ENCODE data around the gene CBX7.

Gene CBX7

DNA sequence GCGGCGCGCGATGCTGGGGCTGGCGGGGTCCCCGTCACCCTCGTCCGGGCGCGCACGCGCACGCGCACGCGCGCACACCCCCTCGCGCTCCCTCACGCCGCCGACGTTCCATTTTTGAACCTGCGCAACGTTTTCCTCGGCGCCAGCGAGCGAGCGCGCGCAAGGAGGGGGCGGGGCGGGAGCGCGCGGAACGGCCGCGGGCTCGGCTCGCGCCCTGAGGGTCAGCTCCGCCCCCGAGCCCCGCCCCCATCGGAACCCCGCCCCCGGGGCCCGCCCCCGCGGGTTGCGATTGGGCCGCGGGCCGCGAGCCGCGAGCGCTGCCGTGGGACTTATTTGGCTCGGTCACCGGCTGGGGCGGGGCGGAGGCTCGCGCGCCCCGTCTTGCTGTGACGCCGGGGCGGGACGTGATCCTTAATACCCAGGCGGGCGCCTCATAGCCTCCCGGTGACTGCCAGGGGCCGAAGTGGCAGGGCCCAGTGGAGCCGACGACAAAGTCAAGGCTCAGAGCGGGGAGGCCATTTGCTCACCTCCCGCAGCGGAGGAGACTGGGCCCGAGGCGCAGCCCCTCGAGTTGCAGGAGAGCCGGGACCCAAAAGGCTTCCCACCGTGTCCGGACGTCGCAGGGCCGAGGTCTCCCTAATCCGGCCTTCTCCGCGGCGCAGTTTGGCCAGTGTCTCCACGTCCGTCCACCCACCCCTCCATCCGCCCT is at the start of gene CBX7:
CBX7 (minus strand) TSS at position 170 of the 709 bp plus-strand sequence. CDS start 236 bp downstream, outside the sequence.
- DNase-seq = peak; percentile 79

DNA sequence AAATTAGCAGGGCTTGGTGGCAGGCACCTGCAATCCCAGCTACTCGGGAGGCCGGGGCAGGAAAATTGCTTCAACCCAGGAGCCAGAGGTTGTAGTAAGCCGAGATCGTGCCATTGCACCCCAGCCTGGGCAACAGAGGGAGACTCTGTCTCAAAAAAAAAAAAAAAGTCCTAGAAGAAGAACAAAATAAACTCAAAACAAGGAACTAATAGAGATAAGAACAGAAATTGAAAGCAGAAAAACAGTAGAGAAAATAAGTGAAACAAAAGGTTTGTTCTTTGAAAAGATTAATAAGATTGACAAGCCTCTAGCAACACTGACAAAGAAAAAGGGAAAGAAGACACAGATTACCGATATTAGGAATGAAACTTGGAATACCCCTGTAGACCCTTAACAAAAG is 45.1 kb upstream of the CBX7 start:
- no peak for DNase-seq

DNA sequence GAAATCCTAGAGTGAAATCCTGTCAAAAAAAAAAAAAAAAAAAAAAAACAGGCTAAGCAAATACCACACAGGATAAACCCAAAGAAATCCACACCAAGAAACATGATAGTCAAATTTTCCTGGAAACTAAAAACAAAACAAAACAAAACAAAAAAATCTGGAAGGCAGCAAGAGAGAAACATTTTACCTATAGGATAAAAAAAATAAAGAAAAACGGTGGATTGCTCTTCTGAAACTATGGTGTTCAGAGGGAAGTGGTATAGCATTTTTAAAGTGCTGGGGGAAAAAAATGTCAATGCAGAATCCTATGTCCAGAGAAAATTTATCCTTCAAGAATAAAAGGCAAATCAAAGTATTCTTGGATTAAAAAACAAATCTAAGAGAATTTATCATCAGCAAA is 41.6 kb upstream of the CBX7 start:
- no peak for DNase-seq

DNA sequence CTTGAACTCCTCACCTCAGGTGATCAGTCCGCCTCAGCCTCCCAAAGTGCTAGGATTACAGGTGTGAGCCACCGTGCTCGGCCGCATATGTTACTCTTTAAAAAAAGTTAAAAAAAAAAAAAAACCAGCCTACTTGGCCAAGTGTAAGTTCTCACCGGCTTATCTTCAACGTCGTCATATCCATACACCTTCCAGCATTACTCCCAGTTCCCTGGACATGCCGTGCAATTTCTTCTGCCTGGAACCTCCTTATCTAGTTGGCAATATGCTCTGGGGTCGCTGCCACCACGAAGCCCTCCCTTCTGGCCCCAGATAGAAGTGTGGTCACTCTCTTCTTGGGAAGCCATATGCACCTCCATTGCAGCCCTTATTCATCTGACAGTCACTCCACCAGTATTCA is 36.3 kb upstream of the CBX7 start:
- DNase-seq = no peak

DNA sequence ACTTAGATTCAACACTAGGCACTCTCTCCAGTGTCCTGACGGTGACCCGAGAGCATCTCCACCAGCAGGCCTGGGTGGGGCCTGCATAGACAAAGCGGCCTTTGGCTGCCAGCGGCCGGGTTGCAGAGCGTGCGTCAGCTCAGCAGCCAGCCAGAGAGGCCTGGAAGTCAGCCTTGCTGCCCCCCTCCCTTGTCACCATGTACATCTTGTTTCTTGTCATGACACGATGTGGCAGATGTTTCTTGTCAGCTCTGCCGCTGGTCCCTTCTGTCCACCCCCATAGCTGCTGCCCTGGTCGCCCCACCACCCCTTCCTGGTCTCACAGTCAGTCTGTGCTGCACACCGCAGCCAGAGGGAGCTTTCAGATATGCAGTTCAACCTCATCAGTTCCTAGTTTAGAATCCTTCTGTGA is 33.1 kb upstream of the CBX7 start:
- DNase-seq = no peak

DNA sequence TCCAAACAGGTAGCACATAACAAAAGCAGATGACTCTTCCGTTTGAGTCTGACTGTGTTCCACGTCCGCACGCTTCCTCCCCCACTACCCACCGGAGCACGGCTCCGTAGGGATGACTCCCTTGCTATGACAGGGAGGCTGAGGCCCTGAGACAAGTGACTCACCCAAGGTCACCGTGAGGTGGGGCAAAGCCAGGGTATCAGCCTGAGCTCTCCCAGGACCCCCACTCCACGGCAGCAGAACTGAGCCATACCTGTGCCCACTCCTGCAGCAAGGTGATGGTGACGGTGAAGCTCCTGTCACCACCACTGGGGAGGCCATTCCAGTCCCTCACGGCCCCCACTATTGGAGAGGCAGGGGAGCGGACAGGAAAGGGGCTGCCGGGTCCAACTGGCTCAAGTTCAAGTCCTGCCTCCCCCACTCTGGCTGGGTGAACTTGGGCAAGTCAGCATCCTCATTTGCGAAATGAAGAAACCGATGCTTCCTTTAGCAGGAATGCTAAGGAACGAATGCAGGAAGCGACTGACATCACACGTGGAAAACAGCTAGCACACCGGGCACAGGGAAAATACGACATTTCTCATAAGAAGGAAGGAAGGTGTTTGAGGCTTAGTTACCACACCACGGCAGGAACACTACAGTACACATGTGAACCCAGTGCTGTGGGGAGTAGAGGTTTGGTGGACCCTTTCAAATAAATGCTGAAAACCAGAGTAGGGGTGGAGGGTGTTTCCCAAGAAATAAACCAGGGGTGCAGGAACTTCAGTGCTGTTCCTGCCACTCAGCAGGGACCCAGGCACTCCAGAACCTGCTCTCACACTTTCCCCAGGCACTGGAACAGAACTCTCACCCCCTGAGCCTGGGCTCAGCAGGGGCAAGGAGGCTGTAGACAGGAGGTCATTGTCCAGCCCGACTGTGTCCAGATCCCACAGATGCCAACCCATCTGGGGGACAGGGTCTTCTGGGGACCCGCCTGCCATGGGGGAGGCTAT is 32.4 kb upstream of the CBX7 start:
- no peak for DNase-seq

DNA sequence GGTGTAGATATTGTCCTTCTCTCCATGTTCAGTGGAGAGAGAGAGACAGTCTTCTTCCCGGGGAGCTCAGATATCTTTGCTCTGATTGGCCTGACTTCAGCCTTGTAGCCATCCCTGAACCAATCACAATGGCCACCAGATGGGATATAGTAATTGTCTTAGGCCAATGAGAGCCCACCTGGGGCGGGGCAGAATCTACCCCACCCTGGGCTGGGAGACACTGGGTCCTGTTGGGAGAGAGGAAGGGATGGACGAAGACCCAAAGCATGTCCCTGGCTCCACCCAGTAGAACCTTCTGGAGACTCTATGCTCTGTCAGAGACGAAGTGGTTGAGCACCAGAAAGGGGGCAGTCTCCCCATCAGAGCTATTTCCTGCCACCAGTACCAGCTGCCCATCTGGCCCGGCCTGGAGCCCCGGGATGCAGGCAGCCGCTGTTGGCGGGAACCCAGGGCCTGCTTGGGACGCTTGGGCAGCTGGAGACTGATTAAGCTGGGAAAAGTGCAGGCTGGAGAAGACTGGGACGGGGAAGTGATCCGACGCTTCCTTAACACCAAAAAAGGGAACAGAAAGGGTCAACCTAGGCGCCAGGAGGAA is 31.6 kb upstream of the CBX7 start:
- peak; percentile 37 for DNase-seq

DNA sequence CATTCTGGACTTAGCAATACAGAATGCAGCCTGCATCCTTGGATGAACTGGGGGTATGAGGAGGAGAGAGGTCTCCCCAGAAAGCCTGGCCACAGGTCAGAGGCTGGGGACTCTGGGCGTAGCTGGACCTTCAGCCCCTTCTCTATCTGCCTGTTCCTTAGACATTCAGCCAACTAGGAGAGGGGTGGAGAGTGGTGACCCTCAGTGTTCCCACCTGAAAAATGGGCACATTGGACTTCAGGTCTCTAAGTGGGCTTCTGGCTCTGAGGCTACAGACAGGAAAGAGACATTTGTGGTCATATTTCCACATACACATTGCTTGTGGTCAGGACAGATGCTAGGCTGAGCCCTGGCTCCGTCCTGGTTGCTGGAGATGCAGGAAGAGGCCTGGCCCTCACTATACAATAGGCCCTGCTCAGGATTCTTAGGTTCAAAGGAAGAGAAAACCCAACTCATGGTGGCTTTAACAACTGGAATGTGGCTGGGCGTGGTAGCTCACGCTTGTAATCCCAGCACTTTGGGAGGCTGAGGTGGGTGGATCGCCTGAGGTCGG is 30.1 kb upstream of the CBX7 start:
- peak; percentile 45 for DNase-seq

DNA sequence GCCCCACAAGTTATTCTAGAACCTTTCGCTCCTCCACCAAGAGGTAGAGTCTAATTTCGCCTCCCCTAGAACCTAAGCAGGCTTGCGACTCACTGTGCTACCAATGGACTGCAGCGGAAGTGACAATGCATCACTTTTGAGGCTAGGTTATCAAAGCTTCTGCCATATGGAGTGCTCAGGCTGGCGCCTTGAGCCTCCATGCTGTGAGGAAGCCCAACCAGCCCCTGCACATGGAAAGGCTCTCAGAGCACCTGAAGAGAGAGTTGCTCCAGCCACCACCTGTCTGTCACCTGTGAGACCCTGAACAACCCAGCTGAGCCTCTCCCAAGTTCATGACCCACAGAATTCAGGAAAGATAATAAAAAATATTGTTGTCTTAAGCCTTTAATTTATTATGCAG is 29.3 kb upstream of the CBX7 start:
- no peak for DNase-seq

DNA sequence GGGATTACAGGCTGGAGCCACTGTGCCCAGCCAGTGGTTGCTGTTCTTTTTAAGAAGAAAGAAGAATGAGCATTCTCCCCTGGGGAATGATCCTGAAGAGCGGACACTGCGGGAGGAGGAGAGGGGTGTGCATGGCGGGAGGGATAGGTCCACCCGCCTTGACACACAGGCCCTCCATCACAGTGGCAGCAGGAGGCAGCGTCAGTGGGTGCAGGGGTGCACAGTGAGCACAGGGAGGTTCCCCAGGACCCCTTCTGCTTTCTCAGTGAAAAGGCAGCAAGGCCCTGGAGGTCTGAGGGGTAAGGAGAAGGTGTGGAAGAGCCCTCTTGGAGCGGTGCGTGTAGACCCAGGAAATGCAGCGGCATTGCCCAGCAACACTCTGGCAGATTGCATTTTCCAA is 28.9 kb upstream of the CBX7 start:
- no peak for DNase-seq

DNA sequence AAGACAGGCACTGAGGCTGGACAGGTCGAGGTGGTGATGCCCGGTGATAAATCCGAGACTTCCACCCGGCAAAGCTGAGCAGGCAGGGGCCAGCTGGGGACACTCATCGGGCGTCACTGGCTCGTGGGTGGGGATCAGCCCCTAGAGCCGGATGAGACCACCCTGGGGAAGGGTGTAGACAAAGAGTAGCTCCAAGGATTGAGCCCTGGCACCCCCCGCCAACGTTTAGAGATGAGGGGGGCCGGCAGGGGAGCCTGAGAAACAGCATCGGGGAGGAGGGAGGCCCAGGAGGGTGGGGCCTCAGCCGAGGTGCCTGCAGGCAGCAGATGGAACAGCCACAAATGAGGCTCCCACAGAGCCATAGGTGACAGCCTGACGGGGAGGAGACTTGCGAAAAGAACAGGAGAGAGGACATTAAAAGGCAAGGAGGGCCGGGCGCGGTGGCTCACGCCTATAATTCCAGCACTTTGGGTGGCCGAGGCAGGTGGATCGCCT is 27.4 kb upstream of the CBX7 start:
- no peak for DNase-seq

DNA sequence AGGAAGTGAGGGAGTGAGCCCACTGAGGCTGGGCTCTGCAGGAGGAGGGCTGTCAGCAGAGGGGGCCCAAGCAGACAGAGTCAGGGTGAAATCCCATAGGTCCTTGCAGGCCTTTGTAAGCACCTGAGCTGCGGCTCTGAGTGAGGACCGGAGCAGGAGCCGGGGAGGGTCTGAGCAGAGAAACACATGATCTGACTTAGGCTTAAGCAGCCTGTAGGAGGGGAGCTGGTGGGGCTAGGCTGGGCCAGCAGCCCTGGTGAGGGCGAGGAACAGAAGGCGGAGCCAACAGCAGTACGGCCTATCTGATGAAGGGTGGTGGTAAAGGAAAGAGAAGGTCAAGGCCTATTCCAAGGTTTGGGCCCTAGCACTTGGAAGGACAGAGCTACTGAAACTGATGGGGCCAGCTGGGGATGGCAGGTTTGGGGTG is 26.9 kb upstream of the CBX7 start:
- DNase-seq = no peak

DNA sequence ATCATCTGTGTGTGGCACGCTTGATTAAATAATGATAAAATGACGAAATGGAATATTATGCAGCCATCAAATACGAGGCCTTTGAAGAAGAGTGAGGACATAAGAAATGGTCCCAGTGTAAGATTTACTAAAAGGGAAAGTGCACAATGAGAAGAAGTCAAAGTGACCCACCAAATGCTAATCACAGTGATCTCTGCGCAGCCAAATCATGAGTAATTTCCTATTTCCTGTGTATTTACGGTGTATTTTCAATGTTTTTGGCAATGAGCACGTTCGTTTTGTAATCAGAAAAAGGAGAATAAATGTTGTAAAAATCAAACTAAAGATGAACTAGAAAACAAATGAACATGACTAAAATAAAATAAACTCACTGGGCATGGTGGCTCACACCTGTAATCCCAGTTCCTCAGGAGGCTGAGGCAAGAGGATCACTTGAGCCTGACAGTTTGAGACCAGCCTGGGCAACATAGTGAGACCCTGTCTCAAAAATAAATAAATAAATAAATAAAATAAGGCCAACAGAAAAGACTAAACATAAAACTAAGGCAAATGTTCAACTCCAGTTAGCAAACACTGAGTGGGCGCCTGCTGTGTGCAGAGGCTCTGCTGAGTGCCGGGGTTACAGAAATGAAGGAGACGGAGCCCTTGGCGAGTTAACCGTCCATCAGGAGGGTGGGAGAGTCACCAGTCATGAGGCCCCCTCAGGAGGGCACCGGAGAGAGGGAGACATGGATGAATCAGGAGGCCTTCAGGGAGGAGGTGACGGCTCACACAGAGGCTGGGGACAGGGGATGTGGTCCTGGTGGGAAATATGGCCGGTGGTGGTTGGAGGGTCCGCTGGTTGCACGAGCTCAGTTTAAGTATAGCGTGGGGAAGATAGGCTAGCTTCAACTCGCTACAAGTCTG is 26.0 kb upstream of the CBX7 start:
- no peak for DNase-seq

DNA sequence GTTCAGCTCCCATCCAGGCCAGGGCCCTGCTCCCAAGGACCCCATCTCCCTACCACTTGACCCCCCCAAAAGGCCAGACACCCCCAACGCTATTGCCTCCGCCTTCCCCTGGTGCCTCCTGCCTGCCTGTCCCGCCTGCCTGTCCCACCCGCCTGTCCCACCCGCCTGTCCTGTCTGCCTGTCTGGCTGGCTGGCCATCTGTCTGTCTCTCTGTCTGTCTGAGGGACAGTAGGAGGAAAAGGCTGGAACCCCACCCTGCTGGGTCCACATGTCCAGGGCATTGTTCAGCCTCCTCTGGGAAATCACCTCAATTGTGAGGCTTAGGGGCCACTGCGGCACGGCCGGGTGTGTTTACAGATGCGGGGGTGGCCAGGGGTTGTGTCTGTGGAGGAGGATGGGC is 25.3 kb upstream of the CBX7 start:
- DNase-seq = no peak

DNA sequence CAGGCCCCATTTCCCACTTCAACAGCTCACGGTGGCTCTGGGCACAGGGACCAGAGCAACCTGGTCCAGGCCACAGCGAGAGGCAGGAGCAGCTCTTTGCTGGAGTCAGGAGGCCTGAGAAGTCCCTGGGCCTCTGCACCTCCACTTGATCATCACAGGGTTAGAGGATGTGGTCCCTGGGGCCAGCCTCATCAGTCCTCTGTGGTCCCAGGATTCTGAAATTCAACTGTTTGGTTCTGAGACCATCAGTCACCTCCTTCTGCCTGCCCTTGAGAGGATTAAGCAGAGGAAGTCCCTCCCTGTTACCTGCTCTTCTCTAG is 24.9 kb upstream of the CBX7 start:
- no peak for DNase-seq

DNA sequence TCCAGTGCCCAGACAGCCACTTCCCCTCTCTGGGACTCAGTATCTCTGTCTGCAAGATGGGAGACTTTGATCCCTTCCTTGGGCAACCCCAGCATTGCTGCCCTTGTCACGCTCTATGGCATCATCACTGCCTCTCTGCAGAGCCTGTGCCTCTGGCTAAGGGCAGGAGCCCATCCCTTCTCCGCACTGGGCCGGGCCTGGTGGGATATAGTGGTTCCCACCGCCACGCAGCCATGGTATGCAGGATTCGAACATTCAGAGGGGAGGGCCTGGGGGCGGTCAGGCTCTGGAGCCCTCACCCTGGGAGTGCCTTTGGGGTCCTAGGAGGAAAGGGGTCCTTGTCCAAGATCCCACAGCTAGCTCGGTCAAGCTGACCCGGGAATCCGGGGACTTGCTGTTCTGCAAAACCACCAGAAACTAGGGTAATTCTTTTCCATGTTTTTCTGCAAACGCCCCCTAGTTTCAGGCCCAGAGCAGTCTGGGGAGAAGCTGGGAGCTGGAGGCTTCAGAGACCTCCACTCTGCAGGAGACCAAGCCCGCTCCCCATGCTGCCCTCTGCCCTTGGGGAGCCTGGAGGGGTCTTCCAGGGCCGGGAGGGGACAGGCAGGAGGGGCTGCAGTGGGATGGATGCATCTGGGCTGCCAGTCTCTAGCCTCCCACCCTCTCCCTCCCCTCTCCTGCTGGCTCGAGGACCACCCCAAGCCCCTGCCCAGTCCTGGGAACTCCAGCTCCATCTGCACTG is 24.4 kb upstream of the CBX7 start:
- no peak for DNase-seq

DNA sequence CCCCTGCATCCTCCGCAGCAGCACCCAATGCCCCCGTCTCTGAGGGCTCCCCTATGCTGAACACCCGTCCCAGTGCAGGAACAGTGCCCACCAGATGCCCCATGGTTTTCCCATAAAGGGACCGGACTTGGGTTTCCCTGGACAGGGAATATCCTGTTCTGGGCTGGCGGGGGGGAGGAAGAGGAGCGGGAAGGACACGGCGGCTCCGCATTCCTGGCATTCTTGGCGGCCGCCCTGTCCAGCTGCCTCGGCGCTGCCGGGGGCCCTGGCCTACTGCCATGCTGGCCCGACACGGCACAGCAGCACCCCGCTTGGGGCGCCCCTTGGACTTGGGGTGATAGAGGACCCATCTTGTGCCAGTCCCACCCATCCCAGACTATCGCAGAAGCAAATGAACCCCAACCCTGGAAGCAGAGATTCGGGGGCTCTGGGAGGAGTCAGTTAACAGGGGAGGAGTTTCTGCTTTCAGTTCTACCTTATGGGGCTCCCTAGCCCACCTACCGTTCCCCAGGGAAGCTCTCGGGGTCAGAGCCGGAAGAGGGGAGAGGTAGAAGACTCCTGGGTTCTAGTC is 23.7 kb upstream of the CBX7 start:
- DNase-seq = peak; percentile 87

DNA sequence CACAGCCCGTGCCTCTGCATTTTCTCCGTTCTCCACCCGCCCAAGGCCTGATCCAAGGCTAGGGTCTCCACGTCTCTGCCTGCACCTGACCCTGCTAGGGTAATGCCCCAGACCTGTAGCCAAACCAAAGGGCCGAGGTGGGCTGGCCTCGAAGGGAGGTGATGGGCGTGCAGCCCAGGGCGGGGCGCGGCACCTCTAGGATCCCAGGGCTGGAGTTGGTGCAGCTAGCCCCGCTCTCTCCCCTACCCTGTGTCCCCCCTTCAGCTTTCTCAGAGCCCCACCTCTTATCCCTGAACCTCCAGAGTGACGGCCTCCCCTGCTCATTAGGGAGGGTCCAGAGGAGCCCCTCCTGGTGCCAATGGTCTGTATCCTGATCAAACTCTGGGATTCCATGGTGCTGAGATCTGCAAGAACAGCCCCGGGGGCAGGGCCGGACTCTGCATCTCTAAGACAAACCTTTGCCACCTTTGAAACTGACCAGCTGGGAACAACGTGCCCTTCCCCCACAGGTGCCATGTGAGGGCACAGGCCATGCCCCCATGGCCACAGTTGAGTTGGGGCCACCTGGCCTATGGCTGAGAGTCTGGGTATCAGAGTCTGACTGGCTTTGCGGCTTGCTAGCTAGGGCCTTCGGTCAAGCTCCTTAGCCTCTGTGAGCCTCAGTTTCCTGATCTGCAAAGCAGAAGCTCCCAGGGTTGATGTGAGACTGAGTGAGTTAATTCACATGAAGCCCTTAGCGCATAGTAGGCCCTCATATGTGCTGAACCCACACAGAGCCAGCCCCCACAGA is 23.1 kb upstream of the CBX7 start:
- peak; percentile 24 for DNase-seq

DNA sequence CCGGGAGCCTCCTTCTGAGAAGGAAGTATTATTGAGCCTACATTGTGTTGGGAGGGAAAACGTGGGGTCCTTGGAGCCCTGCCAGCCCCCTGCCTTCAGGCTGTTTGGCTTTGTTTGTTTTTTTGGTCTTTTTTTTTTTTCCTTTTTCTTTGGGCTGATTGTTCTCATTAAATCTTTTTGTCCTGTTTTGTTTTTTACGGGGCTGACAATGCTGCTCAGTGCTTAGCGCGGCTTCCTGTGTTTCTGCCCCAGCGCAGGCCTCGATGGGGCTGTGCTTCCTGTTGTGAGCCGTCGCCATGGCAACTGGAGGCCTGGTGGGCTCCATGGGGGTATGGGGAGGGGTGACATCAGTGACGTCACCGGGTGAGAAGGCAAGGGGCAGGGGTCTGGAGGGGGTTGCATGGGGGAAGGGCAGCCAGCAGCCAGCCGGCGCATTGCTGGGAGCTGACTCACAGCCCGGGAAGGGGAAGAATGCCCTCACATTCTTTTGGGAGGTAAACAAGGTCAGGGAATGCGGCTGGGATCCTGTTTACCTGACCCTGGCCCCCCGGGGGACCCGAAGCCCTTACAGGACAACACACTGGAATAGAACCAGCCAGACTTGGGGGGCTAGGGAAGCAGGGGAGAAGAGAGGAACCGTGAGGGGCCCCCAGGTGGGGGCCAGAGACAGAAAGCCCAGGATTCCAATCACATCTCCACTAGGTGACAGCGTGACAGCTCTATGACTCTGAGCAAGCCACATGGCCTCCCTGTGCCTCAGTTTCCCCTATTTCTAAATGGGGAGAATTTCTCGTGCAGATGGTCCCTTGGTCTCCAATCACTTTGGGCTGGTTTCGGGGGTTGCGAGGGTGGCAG is 22.2 kb upstream of the CBX7 start:
- DNase-seq = peak; percentile 96

All from fibroblast of upper back skin (primary cell).